ENCODE measurements around the gene KCNK7.

The KCNK7 gene

DNA sequence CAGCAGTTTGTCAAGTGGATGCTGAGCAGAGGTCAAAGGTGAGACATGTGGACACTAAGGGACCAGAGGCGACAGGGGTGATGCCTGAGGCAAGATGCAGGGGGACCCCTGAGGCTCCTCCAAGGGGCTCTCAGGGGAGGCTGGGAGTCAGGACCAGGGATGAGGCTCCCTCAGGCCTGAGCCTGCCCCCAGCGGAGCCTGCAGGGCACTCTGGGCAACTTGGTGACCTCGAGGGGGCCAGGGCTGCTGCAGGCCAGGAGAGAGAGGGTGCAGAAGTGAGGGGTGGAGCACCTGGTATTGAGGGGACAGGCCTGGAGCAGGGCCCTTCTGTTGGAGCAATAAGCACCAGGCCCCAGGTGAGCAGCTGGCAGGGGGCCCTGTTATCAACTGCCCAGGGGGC lies 13.7 kb downstream of the KCNK7 start:
- TF ChIP-seq, protein P1, sequence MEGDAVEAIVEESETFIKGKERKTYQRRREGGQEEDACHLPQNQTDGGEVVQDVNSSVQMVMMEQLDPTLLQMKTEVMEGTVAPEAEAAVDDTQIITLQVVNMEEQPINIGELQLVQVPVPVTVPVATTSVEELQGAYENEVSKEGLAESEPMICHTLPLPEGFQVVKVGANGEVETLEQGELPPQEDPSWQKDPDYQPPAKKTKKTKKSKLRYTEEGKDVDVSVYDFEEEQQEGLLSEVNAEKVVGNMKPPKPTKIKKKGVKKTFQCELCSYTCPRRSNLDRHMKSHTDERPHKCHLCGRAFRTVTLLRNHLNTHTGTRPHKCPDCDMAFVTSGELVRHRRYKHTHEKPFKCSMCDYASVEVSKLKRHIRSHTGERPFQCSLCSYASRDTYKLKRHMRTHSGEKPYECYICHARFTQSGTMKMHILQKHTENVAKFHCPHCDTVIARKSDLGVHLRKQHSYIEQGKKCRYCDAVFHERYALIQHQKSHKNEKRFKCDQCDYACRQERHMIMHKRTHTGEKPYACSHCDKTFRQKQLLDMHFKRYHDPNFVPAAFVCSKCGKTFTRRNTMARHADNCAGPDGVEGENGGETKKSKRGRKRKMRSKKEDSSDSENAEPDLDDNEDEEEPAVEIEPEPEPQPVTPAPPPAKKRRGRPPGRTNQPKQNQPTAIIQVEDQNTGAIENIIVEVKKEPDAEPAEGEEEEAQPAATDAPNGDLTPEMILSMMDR (IDR thresholded peaks at IDR 0.05; ENCODE audit: extremely low read depth, missing control alignments) = no peak
- DNase-seq (ENCODE audit: low spot score) = no peak

DNA sequence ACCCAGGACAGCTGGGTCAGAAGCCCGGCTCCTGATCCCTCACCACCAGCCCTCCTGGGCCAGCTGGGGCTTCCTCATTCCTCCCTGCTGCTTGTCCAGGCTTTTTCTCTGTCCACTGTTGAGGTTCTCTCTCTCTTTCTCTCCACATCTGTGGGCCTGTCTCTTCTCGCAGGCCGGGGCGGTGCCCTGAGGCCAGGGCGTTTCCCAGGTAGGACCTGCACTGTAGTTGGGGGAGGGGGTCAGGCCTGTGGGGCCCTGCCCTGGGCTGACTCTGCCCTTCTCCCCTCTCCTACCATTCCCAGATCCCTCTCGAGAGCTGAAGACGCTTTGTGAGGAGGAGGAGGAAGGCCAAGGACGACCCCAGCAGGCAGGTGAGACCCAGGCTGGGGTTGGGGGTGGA lies 14.8 kb downstream of the KCNK7 start:
- TF ChIP-seq, protein P1 (IDR thresholded peaks at IDR 0.05; ENCODE audit: extremely low read depth, missing control alignments) = no peak
- no peak for DNase-seq (ENCODE audit: low spot score)

DNA sequence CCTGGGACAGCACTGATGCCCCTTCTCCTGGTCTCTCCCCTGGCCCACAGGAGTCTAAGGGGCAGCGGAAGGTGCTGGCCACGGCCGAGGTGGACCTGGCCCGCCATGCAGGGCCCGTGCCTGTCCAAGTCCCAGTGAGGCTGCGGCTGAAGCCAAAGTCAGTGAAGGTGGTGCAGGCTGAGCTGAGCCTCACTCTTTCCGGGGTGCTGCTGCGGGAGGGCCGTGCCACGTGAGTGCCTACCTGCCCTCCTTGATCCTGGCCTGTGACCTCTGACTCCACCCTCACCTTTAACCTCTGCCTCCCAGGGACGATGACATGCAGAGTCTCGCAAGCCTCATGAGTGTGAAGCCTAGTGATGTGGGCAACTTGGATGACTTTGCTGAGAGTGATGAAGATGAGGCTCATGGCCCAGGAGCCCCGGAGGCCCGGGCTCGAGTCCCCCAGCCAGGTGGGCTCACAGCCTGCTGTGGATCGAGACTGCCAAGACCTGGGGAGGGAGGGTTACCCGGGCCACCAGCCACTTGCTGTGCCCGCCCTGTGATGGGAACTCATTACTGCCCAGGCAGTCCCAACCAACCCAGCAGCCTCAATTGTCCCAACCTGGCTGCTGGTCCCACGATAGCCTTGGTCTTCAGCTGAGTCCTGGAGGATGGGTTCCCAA lies 15.4 kb downstream of the KCNK7 start:
- DNase-seq (ENCODE audit: low spot score) = no peak
- TF ChIP-seq, protein P1 (IDR thresholded peaks at IDR 0.05; ENCODE audit: extremely low read depth, missing control alignments) = no peak

DNA sequence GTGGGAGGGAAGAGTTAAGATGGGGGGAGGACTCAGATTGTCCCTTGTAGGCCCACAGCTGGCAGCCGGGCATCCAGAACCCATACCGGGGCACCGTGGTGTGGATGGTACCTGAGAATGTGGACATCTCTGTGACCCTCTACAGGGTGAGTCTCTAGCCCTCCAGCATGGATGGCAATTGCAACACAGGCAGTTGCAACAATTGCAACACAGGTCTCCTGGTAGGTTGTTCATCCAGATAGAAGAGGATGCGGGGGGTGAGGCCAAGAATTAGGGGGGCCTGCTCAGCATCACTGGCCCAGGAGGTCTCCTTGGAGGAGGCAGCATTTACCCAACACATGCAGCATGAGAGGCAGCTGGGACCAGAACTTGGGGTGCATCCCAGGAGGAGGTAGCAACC lies 16.3 kb downstream of the KCNK7 start:
- TF ChIP-seq, protein P1 (IDR thresholded peaks at IDR 0.05; ENCODE audit: extremely low read depth, missing control alignments) = no peak
- DNase-seq (ENCODE audit: low spot score) = no peak

DNA sequence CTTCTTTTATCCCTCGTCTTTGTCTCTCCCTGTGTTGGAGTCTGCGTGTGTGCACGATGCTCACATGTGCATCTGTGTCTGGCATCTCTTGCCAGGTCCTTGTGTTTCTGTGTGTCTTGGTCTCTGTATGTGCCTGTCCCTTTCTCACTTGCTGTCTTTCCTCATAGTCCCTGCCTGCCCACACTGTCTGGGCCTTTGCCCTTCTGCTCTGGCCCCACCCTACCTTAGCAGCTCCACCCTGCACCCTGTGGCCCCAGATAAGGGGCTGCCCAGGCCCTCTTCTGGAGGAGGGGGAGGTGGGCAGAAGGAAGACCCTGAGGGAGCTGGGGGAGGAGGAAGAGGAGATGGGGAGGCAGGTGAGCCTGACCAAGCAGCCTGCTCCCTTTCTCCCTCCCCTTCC lies 16.9 kb downstream of the KCNK7 start:
- DNase-seq (ENCODE audit: low spot score) = no peak
- TF ChIP-seq, protein P1 (IDR thresholded peaks at IDR 0.05; ENCODE audit: extremely low read depth, missing control alignments) = no peak

DNA sequence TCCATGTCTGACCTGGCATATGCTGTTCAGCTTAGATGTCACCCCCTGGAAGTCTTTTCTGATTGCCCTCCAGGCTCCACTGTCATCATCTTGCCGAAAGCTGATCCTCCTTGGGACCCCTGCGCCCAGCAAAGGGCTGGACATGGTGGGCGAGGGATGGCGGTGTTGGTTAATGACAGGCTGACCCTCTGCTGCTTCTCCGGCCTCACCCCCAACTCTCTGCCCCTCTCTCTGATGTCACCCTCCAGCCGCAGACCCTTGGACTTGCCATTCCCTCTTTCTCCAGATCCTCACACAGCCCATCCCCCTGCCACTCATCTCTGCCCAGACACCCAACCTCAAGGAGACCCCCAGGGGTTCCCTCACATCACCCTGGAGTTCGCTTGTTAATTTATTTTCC lies 17.5 kb downstream of the KCNK7 start:
- TF ChIP-seq, protein P1 (IDR thresholded peaks at IDR 0.05; ENCODE audit: extremely low read depth, missing control alignments) = no peak
- no peak for DNase-seq (ENCODE audit: low spot score)

DNA sequence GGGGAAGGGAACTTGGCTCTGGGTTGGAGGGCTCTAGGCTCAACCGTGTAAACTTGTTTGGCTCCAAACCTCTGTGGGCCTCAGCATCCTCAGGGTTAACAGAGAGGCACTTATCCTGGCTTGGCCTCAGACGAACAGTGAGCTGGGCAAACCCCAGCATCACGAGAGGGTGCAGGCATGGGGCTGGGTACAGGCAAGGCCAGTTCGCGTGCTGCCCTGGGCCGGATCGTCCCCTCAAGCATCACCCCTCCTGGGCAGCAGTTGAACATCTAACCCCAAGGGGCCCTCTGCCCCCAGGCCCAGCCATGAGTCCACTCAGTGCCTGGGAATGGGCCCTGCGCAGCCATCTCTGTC lies 17.9 kb downstream of the KCNK7 start:
- TF ChIP-seq, protein P1 (IDR thresholded peaks at IDR 0.05; ENCODE audit: extremely low read depth, missing control alignments) = no peak
- DNase-seq (ENCODE audit: low spot score) = no peak

Data from GM20000 (cell line).